HAP-1 (cell line): ENCODE data around the gene CFAP221.

Source experiments
- DNase-seq, 2 experiments: peaks; one replicate each; pipeline ENCODE4 v3.0.0-alpha.2; 2016 to 2020; ENCODE audit warnings: low spot score in 2 of 2
- H3K27me3 ChIP-seq: fragments of 250-450 bp; sonication (Bioruptor Pico); 2 replicates; pipeline ENCODE4 v1.5.1; 2020; ENCODE audit warnings: low read depth, mild to moderate bottlenecking, moderate library complexity
- H3K36me3 ChIP-seq: fragments of 250-450 bp; sonication (Bioruptor Pico); replicated peaks from 2 replicates; pipeline ENCODE4 v1.5.1; 2020; ENCODE audit warnings: mild to moderate bottlenecking
- H3K4me1 ChIP-seq: fragments of 250-450 bp; sonication (Bioruptor Pico); 2 replicates; pipeline ENCODE4 v1.5.1; 2020; ENCODE audit warnings: mild to moderate bottlenecking
- H3K4me3 ChIP-seq: fragments of 250-450 bp; sonication (Bioruptor Pico); 2 replicates; pipeline ENCODE4 v1.5.1; 2020; ENCODE audit warnings: mild to moderate bottlenecking, moderate library complexity
- H3K9me3 ChIP-seq: fragments of 250-450 bp; sonication (Bioruptor Pico); 2 replicates; pipeline ENCODE4 v1.5.1; 2020; ENCODE audit warnings: mild to moderate bottlenecking, moderate library complexity
- in situ Hi-C: fragments of 300-500 bp; cut with MboI; formaldehyde crosslinking; loops from 3 replicates; pipeline ENCODE4 v1.14.3; 2020; ENCODE audit warnings: low sequenced_read_pairs, inconsistent platforms, mixed read lengths

CFAP221 gene

DNA sequence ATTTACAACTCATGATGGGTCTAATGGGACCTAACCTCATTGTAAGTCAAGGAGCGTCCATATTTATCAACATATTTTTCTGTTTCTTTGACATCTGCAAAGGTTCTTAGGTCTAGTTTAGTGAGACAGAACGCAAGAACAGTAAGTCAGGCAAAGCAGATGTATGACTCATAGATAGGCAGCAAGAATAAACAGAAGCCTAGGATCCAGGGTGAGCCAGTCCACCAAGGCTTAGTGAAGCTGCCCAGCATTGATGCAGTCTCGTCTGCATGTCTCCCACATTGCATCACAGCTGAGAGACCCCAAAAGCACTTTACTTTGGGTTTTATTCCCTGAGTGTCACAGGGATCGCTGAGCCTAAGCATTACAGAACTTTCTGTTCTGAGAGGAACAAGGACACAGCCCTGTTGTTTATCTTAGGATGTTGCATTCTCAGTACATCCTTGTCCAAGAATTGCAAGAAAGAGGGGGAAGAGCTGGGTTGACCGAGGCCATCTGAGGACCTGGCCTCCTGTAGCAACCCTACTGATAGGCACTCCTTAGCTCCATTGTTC is 105.2 kb downstream of the CFAP221 start:
- no peak for DNase-seq
- peaks cover 12% of the 10 kb centered on the region; the same call in 1 of the 2 replicates for H3K27me3 ChIP-seq
- H3K4me1 ChIP-seq: no peaks in the 10 kb centered on the region
- H3K9me3 ChIP-seq: peaks cover 2% of the 10 kb centered on the region; the same call in 1 of the 2 replicates
- in situ Hi-C loops: no loop called here
- no peak overlapping the region for H3K4me3 ChIP-seq
- no peaks in the 10 kb centered on the region for H3K36me3 ChIP-seq

DNA sequence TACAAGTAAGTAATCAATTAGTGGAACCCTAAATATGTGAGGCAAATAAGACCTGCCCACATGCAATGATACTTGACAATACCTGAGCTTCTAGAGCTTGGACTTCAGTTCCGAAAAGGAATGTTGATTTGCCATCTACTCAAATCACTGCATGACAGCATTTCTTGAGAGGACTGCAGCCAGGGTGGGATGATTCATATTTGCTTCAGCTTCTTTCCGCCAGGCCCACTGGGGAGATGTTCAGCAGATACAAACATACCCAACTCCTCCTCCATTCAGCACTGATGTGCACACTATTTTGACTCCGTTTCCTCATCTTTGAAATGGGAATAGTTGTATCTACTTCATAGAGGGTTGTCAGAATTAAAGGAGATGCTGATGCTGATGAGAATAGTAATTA is 106.0 kb downstream of the CFAP221 start:
- Histone ChIP-seq H3K36me3 (no peaks in the 10 kb centered on the region), H3K27me3 (peaks cover 12% of the 10 kb centered on the region; the same call in 1 of the 2 replicates), H3K4me3 (no peak overlapping the region), H3K4me1 (no peaks in the 10 kb centered on the region), H3K9me3 (peaks cover 2% of the 10 kb centered on the region; the same call in 1 of the 2 replicates)
- in situ Hi-C loops: no loop called here
- no peak for DNase-seq

DNA sequence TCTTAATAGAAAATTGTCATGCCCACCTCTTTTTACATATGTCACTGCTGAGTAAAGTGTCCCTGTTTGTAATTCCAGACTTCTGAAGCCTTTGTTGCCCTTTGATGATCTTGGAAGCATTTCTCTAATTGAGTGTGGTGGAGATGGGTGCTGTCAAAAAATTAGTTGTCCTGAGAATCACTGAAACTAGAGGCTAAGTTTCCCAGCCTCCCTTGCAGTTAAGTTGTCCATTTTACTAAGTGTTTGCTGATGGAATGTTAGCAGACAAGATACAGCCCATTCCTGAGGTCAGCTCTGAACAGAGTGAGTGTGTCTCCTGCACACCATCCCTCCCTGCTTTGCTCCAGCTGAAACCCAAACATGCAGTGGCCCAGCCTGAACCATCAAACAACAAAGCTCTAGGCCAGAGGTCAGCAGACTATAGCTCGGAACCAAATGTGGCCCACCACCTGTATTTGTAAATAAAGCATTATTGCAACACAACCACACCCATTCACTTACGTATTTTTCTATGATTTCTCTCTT is 106.7 kb downstream of the CFAP221 start:
- no peak overlapping the region for H3K4me3 ChIP-seq

DNA sequence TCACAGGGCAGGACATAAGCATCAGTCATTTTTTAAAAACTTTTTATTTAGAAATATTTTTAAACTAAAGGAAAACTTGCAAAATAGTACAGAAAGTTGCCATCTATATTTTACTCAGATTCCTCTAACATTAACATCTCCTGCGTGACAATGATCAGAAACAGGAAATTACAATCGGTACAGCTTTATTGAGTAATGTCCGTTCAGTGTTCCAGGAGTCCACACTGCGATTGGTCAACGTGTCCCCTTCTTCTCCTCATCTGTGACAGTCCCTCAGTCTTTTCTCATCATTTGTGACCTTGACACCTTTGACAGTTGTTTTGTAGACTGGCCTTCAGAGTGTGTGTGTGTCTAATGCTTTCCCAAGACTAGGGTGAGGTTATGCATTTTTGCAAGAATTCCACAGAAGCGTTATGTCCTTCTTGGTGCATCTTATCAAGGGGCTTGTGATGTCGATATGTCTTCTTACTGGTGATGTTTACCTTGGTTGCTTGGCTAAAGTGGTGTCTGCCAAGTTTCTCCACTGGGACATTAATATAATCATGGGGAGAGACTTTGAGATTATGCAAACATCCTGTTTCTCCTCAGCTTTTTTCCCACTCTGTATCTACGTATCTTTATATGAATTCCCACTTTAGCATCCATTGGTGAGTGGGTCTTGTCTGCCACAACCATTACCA is 113.4 kb downstream of the CFAP221 start:
- Histone ChIP-seq H3K4me1 (no peaks in the 10 kb centered on the region), H3K4me3 (no peak overlapping the region), H3K36me3 (no peaks in the 10 kb centered on the region), H3K27me3 (peaks cover 5% of the 10 kb centered on the region; the same call in 1 of the 2 replicates), H3K9me3 (no peaks in the 10 kb centered on the region)
- no peak for DNase-seq
- in situ Hi-C loops: no loop called here

More for the DNA sequence above, 106.7 kb downstream of the CFAP221 start:
- in situ Hi-C loops: no loop called here
- H3K9me3 ChIP-seq: peaks cover 2% of the 10 kb centered on the region; the same call in 1 of the 2 replicates
- no peak for DNase-seq
- peaks cover 12% of the 10 kb centered on the region; the same call in 1 of the 2 replicates for H3K27me3 ChIP-seq
- H3K4me1 ChIP-seq: no peaks in the 10 kb centered on the region
- H3K36me3 ChIP-seq: no peaks in the 10 kb centered on the region

DNA sequence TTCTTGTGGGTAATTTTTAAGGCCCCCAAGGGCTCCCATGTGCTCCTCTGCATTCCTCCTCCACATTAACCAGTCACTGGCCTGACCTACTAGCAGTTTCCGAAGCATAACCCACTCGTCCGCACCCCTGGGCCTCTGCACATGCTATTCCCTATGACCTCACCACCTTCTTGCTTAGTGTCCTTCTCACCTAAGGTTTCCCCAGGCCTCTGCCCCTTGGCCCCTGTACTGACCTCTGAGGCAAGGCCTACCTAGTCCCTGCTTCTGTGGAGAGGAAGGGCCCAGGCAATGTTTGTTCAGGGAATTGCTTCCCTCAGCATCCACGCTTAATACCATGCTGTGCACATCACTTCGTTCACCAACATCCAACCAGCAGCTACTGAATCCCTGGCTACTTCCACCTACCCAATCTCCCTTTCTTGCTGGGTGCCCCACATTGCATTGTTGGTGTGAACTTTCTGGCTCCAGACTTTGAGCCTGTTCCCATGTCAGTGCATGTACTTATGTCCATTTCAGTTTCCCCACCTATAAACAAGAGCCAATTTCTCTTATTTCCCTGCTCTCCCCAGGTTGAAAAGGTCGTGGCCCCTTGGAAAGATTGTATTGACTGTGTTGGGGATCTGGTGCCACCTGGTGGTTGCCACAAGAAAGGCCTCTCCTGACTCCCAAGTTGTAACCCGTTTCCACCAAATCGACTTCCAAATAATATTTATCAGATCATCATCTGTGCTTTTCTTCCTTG is 115.5 kb downstream of the CFAP221 start:
- no peaks in the 10 kb centered on the region for H3K4me1 ChIP-seq
- no peaks in the 10 kb centered on the region for H3K36me3 ChIP-seq
- H3K9me3 ChIP-seq: no peaks in the 10 kb centered on the region
- in situ Hi-C loops: no loop called here
- peak; percentile 12 to 67 for DNase-seq
- H3K27me3 ChIP-seq: no peaks in the 10 kb centered on the region; the same call in 1 of the 2 replicates
- no peak overlapping the region for H3K4me3 ChIP-seq

DNA sequence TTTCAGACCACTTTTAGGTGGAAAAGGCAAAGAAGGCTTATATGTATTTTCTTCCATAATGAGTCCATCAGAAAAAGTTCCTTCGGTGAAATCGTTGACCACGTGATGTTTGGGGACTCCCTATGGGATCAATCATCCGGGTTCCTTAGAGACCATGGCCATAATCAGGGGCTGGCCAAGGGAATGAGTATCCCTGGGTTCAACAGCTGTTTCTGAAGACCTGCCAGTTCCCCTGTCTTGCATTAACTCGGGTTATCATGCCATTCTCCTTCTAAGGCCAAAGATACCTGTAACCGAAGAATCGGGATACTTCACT is 116.1 kb downstream of the CFAP221 start:
- no peak overlapping the region for H3K4me3 ChIP-seq
- H3K36me3 ChIP-seq: no peaks in the 10 kb centered on the region
- no peaks in the 10 kb centered on the region for H3K4me1 ChIP-seq
- H3K9me3 ChIP-seq: no peaks in the 10 kb centered on the region
- no peak for DNase-seq
- in situ Hi-C loops: no loop called here
- H3K27me3 ChIP-seq: no peaks in the 10 kb centered on the region; the same call in 1 of the 2 replicates

DNA sequence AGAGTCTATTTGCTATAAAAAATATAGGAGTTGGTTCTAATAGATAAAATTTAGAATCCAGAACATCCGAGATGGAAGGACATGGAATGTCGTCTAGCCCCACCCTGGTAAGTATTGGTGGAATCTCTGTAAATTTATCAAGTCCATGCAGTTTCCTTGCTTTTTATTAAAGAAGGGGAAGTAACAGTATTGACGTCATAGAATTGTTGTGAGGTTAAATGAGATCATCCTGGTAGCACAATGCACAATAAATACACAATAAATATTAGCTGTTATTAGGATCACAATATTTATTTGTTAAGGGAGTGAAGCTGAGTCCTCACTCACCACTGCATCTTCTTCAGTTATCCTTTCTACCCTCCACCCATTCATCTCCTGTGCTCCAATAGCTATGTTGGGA is 118.0 kb downstream of the CFAP221 start:
- Histone ChIP-seq H3K9me3 (no peaks in the 10 kb centered on the region), H3K4me1 (no peaks in the 10 kb centered on the region), H3K4me3 (no peak overlapping the region), H3K27me3 (no peaks in the 10 kb centered on the region), H3K36me3 (no peaks in the 10 kb centered on the region)
- DNase-seq: no peak
- in situ Hi-C loops: no loop called here

DNA sequence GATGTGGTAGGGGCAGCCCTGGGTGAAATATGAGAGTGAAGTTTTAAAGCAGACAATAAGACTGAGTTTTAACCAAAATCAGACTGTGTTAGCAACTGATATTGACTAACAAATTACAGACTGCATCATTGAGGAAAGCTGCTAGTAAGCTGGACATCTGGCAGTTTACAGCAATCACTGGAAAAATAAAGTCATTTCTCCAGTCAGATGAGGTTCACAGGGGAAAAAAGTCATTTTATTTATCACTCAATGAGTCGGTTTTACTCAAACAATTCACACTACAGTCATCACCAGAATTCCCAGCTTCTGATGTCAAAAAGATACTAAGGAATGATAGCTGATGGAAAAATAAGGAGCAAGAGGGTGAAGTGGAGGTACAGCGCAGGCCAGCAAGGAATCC is 124.3 kb downstream of the CFAP221 start:
- peaks cover 7% of the 10 kb centered on the region; the same call in 1 of the 2 replicates for H3K4me1 ChIP-seq
- H3K4me3 ChIP-seq: no peak overlapping the region
- no peak for DNase-seq
- H3K36me3 ChIP-seq: no peaks in the 10 kb centered on the region
- no peaks in the 10 kb centered on the region for H3K9me3 ChIP-seq
- no peaks in the 10 kb centered on the region for H3K27me3 ChIP-seq
- in situ Hi-C loops: no loop called here

DNA sequence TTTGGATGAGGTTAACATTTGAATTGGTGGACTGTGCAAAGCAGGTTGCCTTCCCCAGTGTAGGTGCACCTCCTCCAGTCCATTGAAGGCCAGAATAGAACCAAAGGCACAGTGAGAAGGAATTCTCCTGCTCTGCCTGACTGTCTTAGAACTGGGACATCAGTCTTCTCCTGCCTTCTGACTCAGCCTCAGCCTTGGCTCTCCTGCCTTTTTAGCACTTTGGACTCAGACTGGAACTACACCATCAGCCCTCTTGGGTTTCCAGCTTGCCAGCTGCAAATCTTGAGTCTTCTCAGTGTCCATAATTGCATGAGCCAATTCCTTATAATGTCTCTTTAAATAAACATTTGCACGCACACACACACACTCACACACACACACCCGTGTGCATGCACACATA is 126.8 kb downstream of the CFAP221 start:
- Histone ChIP-seq H3K27me3 (no peaks in the 10 kb centered on the region), H3K9me3 (no peaks in the 10 kb centered on the region), H3K4me1 (peaks cover 7% of the 10 kb centered on the region; the same call in 1 of the 2 replicates), H3K36me3 (no peaks in the 10 kb centered on the region), H3K4me3 (no peak overlapping the region)
- DNase-seq: no peak
- in situ Hi-C loops: no loop called here

DNA sequence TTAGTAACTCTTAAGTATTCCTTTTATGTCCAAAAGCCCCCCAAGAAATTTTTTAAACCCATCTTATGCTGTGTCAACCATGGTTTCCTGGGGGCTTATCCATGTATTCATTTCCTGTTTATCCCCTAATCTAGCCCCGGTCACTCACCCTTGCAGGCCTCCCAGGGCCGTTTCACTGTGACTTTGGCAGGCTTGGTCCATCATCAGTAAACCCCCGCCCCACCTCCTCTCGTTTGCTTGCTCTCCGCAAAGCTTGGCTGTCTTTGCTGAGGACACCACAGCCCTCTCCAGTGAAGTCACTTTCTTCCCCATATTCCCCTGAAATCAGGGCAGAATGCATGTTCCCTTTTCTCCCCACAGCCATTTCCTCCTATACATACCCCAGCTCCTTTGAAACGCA is 127.5 kb downstream of the CFAP221 start:
- peaks cover 7% of the 10 kb centered on the region; the same call in 1 of the 2 replicates for H3K4me1 ChIP-seq
- H3K36me3 ChIP-seq: no peaks in the 10 kb centered on the region
- no peaks in the 10 kb centered on the region for H3K9me3 ChIP-seq
- no peak for DNase-seq
- no peaks in the 10 kb centered on the region for H3K27me3 ChIP-seq
- H3K4me3 ChIP-seq: no peak overlapping the region
- in situ Hi-C loops: no loop called here

DNA sequence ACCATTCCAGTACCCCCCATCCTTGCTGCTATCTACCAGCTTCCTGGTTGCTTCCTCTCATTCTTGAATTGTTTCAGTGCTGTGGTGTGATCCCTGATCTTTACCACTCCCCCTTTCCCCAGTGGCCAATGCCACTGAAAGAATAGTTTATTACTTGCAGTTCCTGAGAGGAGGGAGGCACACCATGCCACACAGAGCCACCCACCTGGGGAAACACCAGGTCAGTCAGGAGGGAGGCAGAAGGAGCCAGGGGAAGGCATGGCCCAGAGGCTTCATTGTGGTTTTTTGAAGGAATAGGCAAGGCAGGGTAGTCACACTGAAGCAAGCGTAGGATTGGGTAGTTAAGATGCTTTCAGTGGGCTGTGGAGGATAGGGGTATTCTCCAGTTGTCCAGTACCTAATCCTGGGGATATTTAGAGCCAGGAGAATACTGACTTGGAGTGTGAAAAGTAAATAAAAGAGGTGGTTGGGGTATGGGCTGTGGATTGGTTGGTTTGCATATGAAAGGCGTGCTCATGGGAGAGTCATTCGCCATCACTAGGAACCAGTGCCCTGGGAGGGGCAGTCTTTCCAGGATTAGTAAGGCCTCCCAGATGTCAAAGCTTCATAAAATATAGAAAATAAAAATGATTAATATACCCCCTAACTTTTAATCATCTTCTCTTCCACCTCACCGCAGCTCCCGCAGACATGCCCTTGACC is 128.1 kb downstream of the CFAP221 start:
- no peak for DNase-seq
- in situ Hi-C loops: no loop called here
- no peaks in the 10 kb centered on the region for H3K27me3 ChIP-seq
- H3K4me1 ChIP-seq: peaks cover 7% of the 10 kb centered on the region; the same call in 1 of the 2 replicates
- H3K36me3 ChIP-seq: no peaks in the 10 kb centered on the region
- no peak overlapping the region for H3K4me3 ChIP-seq
- H3K9me3 ChIP-seq: no peaks in the 10 kb centered on the region

DNA sequence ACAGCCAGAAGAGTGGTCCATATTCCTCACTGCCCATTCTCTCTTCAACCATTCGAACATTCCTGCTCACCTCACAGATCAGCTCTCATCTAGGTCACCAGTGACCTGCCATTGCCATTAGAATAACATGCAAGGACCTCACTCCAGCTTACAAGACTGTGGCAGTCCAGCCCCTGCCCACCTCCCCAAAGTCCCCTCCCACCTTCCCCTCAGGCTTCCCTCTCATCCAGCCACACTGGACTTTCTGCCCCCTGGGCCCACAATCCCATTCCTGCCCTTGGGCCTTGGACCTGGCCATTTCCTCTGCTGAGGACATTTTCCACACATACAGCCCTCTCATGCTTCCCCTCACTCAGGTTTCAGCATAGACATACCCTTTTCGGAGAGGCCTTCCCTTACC is 129.5 kb downstream of the CFAP221 start:
- no peak for DNase-seq
- H3K27me3 ChIP-seq: no peaks in the 10 kb centered on the region
- in situ Hi-C loops: no loop called here
- H3K4me3 ChIP-seq: no peak overlapping the region
- no peaks in the 10 kb centered on the region for H3K9me3 ChIP-seq
- H3K36me3 ChIP-seq: no peaks in the 10 kb centered on the region
- peaks cover 7% of the 10 kb centered on the region; the same call in 1 of the 2 replicates for H3K4me1 ChIP-seq

DNA sequence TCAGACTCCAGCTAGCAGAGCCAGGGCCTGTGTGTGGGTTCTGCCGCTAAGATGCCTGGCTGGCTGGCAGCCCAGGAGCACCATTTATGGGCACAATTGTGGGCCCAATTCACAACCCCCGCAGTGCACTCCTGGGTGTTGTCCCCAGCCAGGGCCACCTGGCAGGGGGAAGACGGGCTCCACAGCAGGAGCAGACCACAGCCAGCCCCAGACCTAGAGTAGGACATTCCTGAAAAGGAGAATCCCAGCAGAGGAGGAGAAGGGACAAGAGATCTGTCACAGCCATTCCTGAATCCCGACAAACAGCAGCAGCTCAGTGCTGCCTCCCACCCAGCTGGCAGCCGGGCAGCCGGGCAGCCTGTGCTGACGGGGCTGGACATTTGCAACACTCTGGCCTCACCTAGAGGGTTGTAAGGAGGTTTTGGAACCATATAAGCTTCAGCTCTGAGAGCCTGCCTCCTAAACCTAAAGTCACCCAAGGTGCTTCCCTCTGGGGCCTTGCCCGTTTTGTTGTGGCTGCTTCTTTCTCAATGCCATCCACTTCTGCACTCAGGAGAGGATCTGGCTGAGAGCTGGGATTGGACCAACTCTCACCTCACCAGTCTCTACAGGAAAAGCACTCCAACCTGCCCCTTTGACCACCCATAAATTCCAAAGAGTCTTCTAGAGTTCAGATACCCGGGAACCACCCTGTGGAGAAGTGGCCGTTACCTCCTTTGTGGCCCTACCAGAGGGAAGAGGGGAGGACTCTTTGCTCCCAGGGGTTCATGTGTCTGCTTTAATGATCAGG is 130.7 kb downstream of the CFAP221 start:
- Histone ChIP-seq H3K4me3 (no peak overlapping the region), H3K9me3 (no peaks in the 10 kb centered on the region), H3K36me3 (no peaks in the 10 kb centered on the region), H3K27me3 (no peaks in the 10 kb centered on the region), H3K4me1 (peaks cover 2% of the 10 kb centered on the region; the same call in 1 of the 2 replicates)
- no peak for DNase-seq
- in situ Hi-C loops: no loop called here
